Activated CD4-positive, alpha-beta T cell treated with anti-CD3 and anti-CD28 coated beads, Interleukin-2, Interleukin-4, amounts not matched to agents 100 ng/mL and 50 ng/mL, durations not matched to agents 16 hours and 8 hours (primary cell): ENCODE data around the gene ADIPOQ.
"Not testable (repeated sequence)": the region's sequence is repeated elsewhere in the genome, so short reads cannot be mapped to it uniquely, and the experiment has no call there.

Experiments
- DNase-seq: peaks from one replicate; pipeline ENCODE4 v3.0.0-alpha.2; 2020; ENCODE audit warnings: low spot score

The ADIPOQ gene

GRCh38 chr3:186902154-186902553 lies 59.6 kb downstream of the ADIPOQ start:
- no peak for DNase-seq

- DNase-seq: no peak
Measured at GRCh38 chr3:186902713-186903112, 60.2 kb downstream of the ADIPOQ start.

GRCh38 chr3:186903676-186904075 lies 61.2 kb downstream of the ADIPOQ start:
- DNase-seq: not testable (repeated sequence)

- not testable (repeated sequence) for DNase-seq
Measured at GRCh38 chr3:186907075-186907474, 64.6 kb downstream of the ADIPOQ start.
